ENCODE results near the gene SKIC8.

DNA sequence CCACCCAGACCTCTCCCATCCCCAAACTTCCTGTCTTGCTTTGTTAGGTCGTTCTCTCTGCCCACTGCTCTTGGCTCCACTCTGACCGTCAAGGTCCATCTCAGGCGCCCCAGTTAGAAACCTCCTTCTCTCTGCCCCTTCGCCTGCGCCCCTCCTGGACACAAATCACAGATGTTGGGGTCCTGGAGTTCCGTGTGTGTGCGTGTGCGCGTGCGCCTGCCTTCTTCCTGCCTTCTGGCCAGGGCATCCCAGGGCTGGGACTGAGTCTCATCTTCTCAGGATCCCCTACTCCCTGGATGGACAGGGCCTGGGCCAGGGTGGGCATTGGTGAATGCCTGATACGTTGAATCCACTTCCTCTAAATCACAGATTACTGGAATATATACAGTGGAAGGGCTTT is 65.9 kb downstream of the SKIC8 start:
- TF ChIP-seq CTCF (IDR thresholded peaks at IDR 0.05) (no peak), POLR2A (IDR thresholded peaks at IDR 0.05) (no peak)
